Lung (tissue), 12 donors: ENCODE results near the gene KIAA0513. TPM values are rescaled to one million over a fixed set of nuclear protein-coding genes. Genes with fewer than 3 reads are reported as not detected.

Experiments used
- ATAC-seq: fragments of 200-7000 bp; cut with Tn5 transposase; one replicate; pipeline ENCODE4 v1.9.1; 2020; ENCODE audit warnings: moderate number of reproducible peaks; ENCODE audit not compliant: insufficient read depth, low FRiP score
- DNase-seq, 3 donors: peaks; one replicate each; pipeline ENCODE4 v3.0.0-alpha.2; 2013 to 2017
- H3K27ac ChIP-seq, 2 donors: one replicate each; pipeline ENCODE4 v1.5.1; 2013; ENCODE audit warnings: mild to moderate bottlenecking in 2 of 2, moderate library complexity in 2 of 2, control low read depth in 1 of 2, inconsistent platforms in 1 of 2, low read depth in 1 of 2, low read length in 1 of 2
- H3K27me3 ChIP-seq, 3 donors: one replicate each; pipeline ENCODE4 v1.5.1; 2013; ENCODE audit warnings: low read length in 2 of 3; ENCODE audit not compliant: control insufficient read depth in 3 of 3, insufficient read depth in 3 of 3
- H3K36me3 ChIP-seq, 4 donors: one replicate each; pipeline ENCODE4 v1.5.1; 2013; ENCODE audit warnings: low read length in 4 of 4, mild to moderate bottlenecking in 1 of 4, moderate library complexity in 1 of 4; ENCODE audit not compliant: control insufficient read depth in 4 of 4, insufficient read depth in 4 of 4
- H3K4me1 ChIP-seq, 5 donors: one replicate each; pipeline ENCODE4 v1.5.1; 2013; ENCODE audit warnings: low read length in 5 of 5, mild to moderate bottlenecking in 2 of 5, moderate library complexity in 1 of 5; ENCODE audit not compliant: control insufficient read depth in 5 of 5, insufficient read depth in 5 of 5
- H3K4me3 ChIP-seq: one replicate; pipeline ENCODE4 v1.5.1; 2013; ENCODE audit warnings: mild to moderate bottlenecking, control low read depth, moderate library complexity
- H3K9ac ChIP-seq, 2 donors: one replicate each; pipeline ENCODE4 v1.5.1; 2013; ENCODE audit warnings: low read length in 2 of 2, control low read depth in 1 of 2; ENCODE audit not compliant: insufficient read depth in 1 of 2
- H3K9me3 ChIP-seq, 4 donors: one replicate each; pipeline ENCODE4 v1.5.1; 2013; ENCODE audit warnings: low read length in 3 of 4, mild to moderate bottlenecking in 1 of 4, moderate library complexity in 1 of 4; ENCODE audit not compliant: control insufficient read depth in 4 of 4, insufficient read depth in 3 of 4
- CTCF ChIP-seq: IDR thresholded peaks from 2 replicates; pipeline ENCODE4 v1.5.1; 2012; ENCODE audit warnings: mild to moderate bottlenecking; ENCODE audit errors: control extremely low read depth, extremely low read depth
- WGBS, 2 donors: extraction: QIAGEN DNeasy Blood & Tissue Kit; methylation state at CpG; one replicate each; pipeline ENCODE4 v1.1.7; 2013; 5-methylcytosine and 5-hydroxymethylcytosine counted together
- polyA plus RNA-seq, 2 donors: library from polyadenylated mRNA; stranded (reverse); fragments of 200-250 nt; gene quantifications; one replicate each; pipeline ENCODE4 v1.2.1, GENCODE V29; 2013
- total RNA-seq, 2 donors: library from RNA; depleted of rRNA in 1 of 2; stranded (reverse); fragments of >200 nt in 1 of 2; gene quantifications; one replicate each; pipeline ENCODE4 v1.2.1, GENCODE V29; 2014 to 2021
- donor health status: control.
- donor health status: control.
- donor health status: Bipolar disorder and iron deficiency.
- donor health status: healthy.
- donor health status: DM: yes; HTN: yes; CAD: no.

The KIAA0513 gene
- total and polyA plus RNA-seq, 4 donors: 10.4 to 23.5 (median 12.0) TPM

DNA sequence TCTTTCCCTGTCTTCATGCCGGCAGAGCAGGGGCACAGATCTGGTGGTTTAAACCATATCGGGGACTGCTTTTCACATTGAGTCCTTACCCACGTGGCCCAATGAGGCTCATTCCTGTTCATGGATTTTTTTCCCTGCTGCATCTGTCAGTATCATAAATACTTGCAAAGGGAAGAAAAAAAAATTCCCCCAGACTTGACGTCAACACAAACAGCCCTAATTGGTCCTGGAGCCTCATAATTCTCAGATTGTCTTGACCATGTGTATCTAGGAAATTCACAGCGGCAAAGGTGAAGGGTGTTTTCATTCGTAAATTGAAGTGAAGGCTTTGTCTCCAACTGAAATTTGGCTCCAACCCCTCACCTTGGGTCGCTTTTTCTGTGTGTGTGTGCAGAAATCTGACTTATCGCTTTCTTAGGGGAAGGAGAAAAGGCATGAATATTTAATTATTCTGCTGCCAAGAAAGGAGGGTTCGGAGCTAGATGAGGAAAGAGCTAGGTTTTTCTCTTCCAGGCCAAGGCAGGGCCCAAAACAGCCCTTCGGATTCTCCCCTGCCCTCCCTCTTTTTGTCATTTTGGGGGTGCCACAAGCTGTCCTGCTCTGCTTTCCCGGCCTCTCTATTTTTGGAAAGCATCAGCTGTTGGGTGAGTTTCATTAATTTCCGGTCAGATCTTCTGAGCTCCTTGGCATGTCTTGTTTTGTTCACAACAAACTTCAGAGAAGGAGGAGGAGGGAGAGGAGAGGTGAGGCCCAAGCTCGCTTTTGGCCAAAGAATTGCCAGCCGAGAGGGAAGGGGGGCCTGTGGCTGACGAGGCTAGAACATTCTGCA is 102.5 kb downstream of the KIAA0513 start:
- no peaks in the 10 kb centered on the region for H3K36me3 ChIP-seq
- H3K9ac ChIP-seq: no peak overlapping the region
- peak overlapping the region in 1 of 2 donors; percentile 74 for H3K27ac ChIP-seq
- no peak for TF ChIP-seq CTCF
- no peak overlapping the region for H3K4me3 ChIP-seq
- peaks cover 7 to 48% (median 21%) of the 10 kb centered on the region in 5 donors for H3K4me1 ChIP-seq
- ATAC-seq: no peak
- H3K9me3 ChIP-seq: no peaks in the 10 kb centered on the region
- WGBS, 2 donors: 58 to 81% methylated on average over 15 of the region's 15 CpGs
- H3K27me3 ChIP-seq: no peaks in the 10 kb centered on the region
- DNase-seq: peak; percentile 64 to 82 (median 78)

- Histone ChIP-seq H3K9me3 (no peaks in the 10 kb centered on the region), H3K27me3 (no peaks in the 10 kb centered on the region), H3K36me3 (no peaks in the 10 kb centered on the region), H3K9ac (no peak overlapping the region), H3K4me3 (no peak overlapping the region), H3K27ac (peak overlapping the region in 1 of 2 donors; percentile 74), H3K4me1 (peaks cover 7 to 50% (median 26%) of the 10 kb centered on the region in 5 donors)
- no peak for DNase-seq
- ATAC-seq: no peak
- 58 to 67% methylated on average over 5 of the region's 5 CpGs for WGBS, 2 donors
- no peak for TF ChIP-seq CTCF
Measured at GRCh38 chr16:85130705-85131028, 103.1 kb downstream of the KIAA0513 start.

DNA sequence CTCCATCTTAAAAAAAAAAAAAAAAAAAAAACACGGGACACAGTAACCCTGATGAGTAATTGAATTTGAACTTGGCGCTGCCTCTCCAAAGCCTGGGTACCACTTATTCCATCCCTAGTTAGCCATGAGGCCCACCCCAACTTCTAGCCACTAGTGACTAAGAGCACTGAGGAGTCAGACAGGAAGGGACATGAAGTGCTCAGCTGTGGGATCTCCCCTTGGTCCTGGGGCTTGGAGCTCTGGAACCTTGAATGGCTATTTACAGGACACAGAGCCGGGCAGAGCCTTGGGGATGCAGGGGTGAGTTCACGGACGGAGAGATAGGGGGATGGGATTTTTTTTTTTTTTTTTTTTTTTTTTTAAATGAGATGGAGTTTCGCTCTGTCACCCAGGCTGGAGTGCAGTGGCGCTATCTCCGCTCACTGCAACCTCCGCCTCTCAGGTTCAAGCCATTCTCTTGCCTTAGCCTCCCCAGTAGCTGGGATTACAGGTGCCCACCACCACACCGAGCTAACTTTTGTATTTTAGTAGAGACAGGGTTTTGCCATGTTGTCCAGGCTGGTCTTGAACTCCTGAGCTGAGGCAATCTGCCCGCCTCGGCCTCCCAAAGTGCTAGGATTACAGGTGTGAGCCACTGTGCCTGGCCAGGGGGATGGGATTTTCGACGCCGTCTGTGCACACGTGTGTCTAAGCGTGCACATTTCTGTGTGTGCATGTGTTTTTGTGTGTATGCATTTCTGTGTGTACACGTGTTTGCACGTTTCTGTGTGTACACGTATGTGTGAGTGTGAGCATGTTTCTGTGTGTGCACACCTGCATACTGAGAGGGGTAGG is 105.1 kb downstream of the KIAA0513 start:
- ATAC-seq (no peak), DNase-seq (no peak)
- WGBS, 2 donors: 95 to 96% methylated on average over 20 of the region's 20 CpGs
- Histone ChIP-seq H3K36me3 (no peaks in the 10 kb centered on the region), H3K27me3 (no peaks in the 10 kb centered on the region), H3K4me1 (peaks cover 0 to 46% (median 26%) of the 10 kb centered on the region in 5 donors), H3K27ac (no peak overlapping the region), H3K9me3 (no peaks in the 10 kb centered on the region), H3K4me3 (no peak overlapping the region), H3K9ac (no peak overlapping the region)
- TF ChIP-seq CTCF: no peak
